OCI-LY1 (cell line): ENCODE data around the gene TPO.

ENCODE experiments used
- H2AFZ ChIP-seq: fragments of 200-600 bp; sonication (generic), shearing (Covaris generic); 2 replicates; pipeline ENCODE4 v1.6.0; 2014; ENCODE audit warnings: antibody characterized with exemption, mild to moderate bottlenecking, low read length
- H3F3A ChIP-seq: fragments of 200-600 bp; sonication (generic), shearing (Covaris generic); 2 replicates; pipeline ENCODE4 v1.6.0; 2014; ENCODE audit warnings: mild to moderate bottlenecking, antibody characterized with exemption, low read length, moderate library complexity; ENCODE audit not compliant: insufficient read depth
- H3K27ac ChIP-seq: fragments of 200-600 bp; sonication (generic); 2 replicates; pipeline ENCODE4 v1.5.1; 2014; ENCODE audit warnings: low read length, mixed run types, mild to moderate bottlenecking, low read depth; ENCODE audit not compliant: poor library complexity, severe bottlenecking
- H3K27me3 ChIP-seq: fragments of 200-600 bp; sonication (generic); 2 replicates; pipeline ENCODE4 v1.6.0; 2014; ENCODE audit warnings: antibody characterized with exemption, mild to moderate bottlenecking, low read length, moderate library complexity; ENCODE audit not compliant: insufficient read depth
- H3K36me3 ChIP-seq: fragments of 200-600 bp; sonication (generic); 2 replicates; pipeline ENCODE4 v1.6.1; 2014; ENCODE audit warnings: mild to moderate bottlenecking, antibody characterized with exemption, low read length, moderate library complexity, mixed read lengths; ENCODE audit not compliant: insufficient read depth
- H3K4me1 ChIP-seq: fragments of 200-600 bp; sonication (generic); 2 replicates; pipeline ENCODE4 v1.5.1; 2014; ENCODE audit warnings: mild to moderate bottlenecking, low read length, moderate library complexity; ENCODE audit not compliant: insufficient read depth, severe bottlenecking
- H3K4me2 ChIP-seq: fragments of 200-600 bp; sonication (generic), shearing (Covaris generic); 2 replicates; pipeline ENCODE4 v1.6.1; 2014; ENCODE audit warnings: low read length
- H3K4me3 ChIP-seq: fragments of 200-600 bp; sonication (generic); 2 replicates; pipeline ENCODE4 v1.5.1; 2014; ENCODE audit warnings: low read length, low read depth, mild to moderate bottlenecking, mixed read lengths; ENCODE audit not compliant: poor library complexity, severe bottlenecking
- H3K79me2 ChIP-seq: fragments of 200-600 bp; shearing (Covaris generic); 2 replicates; pipeline ENCODE4 v1.6.1; 2016; ENCODE audit warnings: mixed run types, low read length, mixed read lengths; ENCODE audit not compliant: insufficient read depth
- H3K9ac ChIP-seq: fragments of 200-600 bp; sonication (generic), shearing (Covaris generic); 2 replicates; pipeline ENCODE4 v1.6.1; 2014; ENCODE audit warnings: mild to moderate bottlenecking, low read length, mixed read lengths
- H3K9me2 ChIP-seq: fragments of 200-600 bp; sonication (generic), shearing (Covaris generic); 2 replicates; pipeline ENCODE4 v1.6.1; 2014; ENCODE audit warnings: low read depth, mild to moderate bottlenecking, low read length, mixed read lengths
- H3K9me3 ChIP-seq: fragments of 200-600 bp; shearing (Covaris generic); 2 replicates; pipeline ENCODE4 v1.6.1; 2014; ENCODE audit warnings: low read length, mixed read lengths
- H4K20me1 ChIP-seq: fragments of 200-600 bp; sonication (generic), shearing (Covaris generic); 2 replicates; pipeline ENCODE4 v1.6.0; 2016; ENCODE audit warnings: mild to moderate bottlenecking, low read length; ENCODE audit not compliant: insufficient read depth
- EZH2 ChIP-seq: fragments of 200-600 bp; sonication (generic), shearing (Covaris generic); IDR thresholded peaks from 2 replicates; pipeline ENCODE4 v1.8.0; 2017; ENCODE audit warnings: borderline replicate concordance, mixed run types, mild to moderate bottlenecking, antibody characterized with exemption, low read length, moderate library complexity, mixed read lengths
- TF ChIP-seq, protein P1 (sequence below): fragments of 200-600 bp; sonication (generic), shearing (Covaris generic); IDR thresholded peaks from 2 replicates; pipeline ENCODE4 v1.5.1; 2017; ENCODE audit warnings: mild to moderate bottlenecking, antibody characterized with exemption, low read length, moderate library complexity, mixed read lengths

Gene TPO

GRCh38 chr2:1550658-1551316 is 137.5 kb downstream of the TPO start:
- no peak overlapping the region for H3K4me3 ChIP-seq
- no peak overlapping the region for H3K27ac ChIP-seq
- no peak for TF ChIP-seq EZH2
- TF ChIP-seq, protein P1, sequence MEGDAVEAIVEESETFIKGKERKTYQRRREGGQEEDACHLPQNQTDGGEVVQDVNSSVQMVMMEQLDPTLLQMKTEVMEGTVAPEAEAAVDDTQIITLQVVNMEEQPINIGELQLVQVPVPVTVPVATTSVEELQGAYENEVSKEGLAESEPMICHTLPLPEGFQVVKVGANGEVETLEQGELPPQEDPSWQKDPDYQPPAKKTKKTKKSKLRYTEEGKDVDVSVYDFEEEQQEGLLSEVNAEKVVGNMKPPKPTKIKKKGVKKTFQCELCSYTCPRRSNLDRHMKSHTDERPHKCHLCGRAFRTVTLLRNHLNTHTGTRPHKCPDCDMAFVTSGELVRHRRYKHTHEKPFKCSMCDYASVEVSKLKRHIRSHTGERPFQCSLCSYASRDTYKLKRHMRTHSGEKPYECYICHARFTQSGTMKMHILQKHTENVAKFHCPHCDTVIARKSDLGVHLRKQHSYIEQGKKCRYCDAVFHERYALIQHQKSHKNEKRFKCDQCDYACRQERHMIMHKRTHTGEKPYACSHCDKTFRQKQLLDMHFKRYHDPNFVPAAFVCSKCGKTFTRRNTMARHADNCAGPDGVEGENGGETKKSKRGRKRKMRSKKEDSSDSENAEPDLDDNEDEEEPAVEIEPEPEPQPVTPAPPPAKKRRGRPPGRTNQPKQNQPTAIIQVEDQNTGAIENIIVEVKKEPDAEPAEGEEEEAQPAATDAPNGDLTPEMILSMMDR: peak; percentile 86
- no peaks in the 10 kb centered on the region for H3F3A ChIP-seq
- H3K4me1 ChIP-seq: no peaks in the 10 kb centered on the region
- H4K20me1 ChIP-seq: no peaks in the 10 kb centered on the region
- no peak overlapping the region for H3K9ac ChIP-seq
- H3K36me3 ChIP-seq: no peaks in the 10 kb centered on the region
- no peaks in the 10 kb centered on the region for H3K9me3 ChIP-seq
- H3K4me2 ChIP-seq: no peak overlapping the region
- H3K27me3 ChIP-seq: no peaks in the 10 kb centered on the region
- no peak overlapping the region for H2AFZ ChIP-seq
- H3K79me2 ChIP-seq: no peaks in the 10 kb centered on the region
- no peaks in the 10 kb centered on the region for H3K9me2 ChIP-seq

GRCh38 chr2:1551905-1552304 is 138.6 kb downstream of the TPO start:
- Histone ChIP-seq H3K79me2 (no peaks in the 10 kb centered on the region), H3K9ac (no peak overlapping the region), H3K27me3 (no peaks in the 10 kb centered on the region), H3K27ac (no peak overlapping the region), H3K4me3 (no peak overlapping the region), H3K9me3 (no peaks in the 10 kb centered on the region), H3F3A (no peaks in the 10 kb centered on the region), H3K9me2 (no peaks in the 10 kb centered on the region), H3K4me1 (no peaks in the 10 kb centered on the region), H2AFZ (no peak overlapping the region), H3K36me3 (no peaks in the 10 kb centered on the region), H4K20me1 (no peaks in the 10 kb centered on the region), H3K4me2 (no peak overlapping the region)
- TF ChIP-seq, protein P1: no peak
- TF ChIP-seq EZH2: no peak

DNA sequence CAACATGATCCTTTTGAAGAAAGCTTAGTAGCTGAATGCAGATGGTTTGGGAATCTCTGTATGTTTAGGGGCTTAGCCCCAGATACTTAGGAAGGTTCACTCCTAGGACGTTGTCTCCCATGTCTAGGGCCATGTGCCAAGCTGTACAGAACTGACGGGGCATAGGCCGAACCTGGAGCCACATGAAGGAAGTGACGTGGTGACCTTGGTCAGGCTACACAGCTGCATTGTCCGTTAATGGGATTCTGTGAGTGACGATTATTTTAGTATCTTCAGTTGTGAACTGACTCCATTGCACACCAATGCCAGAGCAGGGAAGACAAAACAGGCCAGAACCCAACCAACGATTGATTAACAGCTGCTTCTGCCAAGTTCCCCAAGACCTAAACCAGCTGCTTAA is 139.3 kb downstream of the TPO start:
- H3K4me3 ChIP-seq: no peak overlapping the region
- no peak overlapping the region for H2AFZ ChIP-seq
- H4K20me1 ChIP-seq: no peaks in the 10 kb centered on the region
- H3K36me3 ChIP-seq: no peaks in the 10 kb centered on the region
- H3K27me3 ChIP-seq: no peaks in the 10 kb centered on the region
- no peak overlapping the region for H3K4me2 ChIP-seq
- H3K79me2 ChIP-seq: no peaks in the 10 kb centered on the region
- no peaks in the 10 kb centered on the region for H3K4me1 ChIP-seq
- no peaks in the 10 kb centered on the region for H3F3A ChIP-seq
- no peaks in the 10 kb centered on the region for H3K9me3 ChIP-seq
- TF ChIP-seq, protein P1: no peak
- no peak for TF ChIP-seq EZH2
- H3K9me2 ChIP-seq: no peaks in the 10 kb centered on the region
- H3K27ac ChIP-seq: no peak overlapping the region
- no peak overlapping the region for H3K9ac ChIP-seq
